Thoracic aorta (tissue), 2 donors: Measurements from ENCODE around the gene C11orf42. TPM values are rescaled to one million over a fixed set of nuclear protein-coding genes. Genes with fewer than 3 reads are reported as not detected.

ENCODE experiments used
- ATAC-seq: fragments of 150-250 bp; one replicate; pipeline ENCODE4 v1.8.0; 2017; ENCODE audit warnings: low read depth; ENCODE audit not compliant: insufficient number of reproducible peaks, low FRiP score
- DNase-seq: peaks from one replicate; pipeline ENCODE4 v3.0.0-alpha.2; 2020; ENCODE audit warnings: low spot score
- H3K27ac ChIP-seq, 2 donors: fragments of 200-600 bp; sonication (generic); 1 replicate in 1 of 2; 2 replicates in 1 of 2; pipeline ENCODE4 v1.5.1; 2016; ENCODE audit warnings: mild to moderate bottlenecking in 2 of 2, moderate library complexity in 2 of 2
- H3K27me3 ChIP-seq: fragments of 200-600 bp; sonication (generic); replicated peaks from 2 replicates; pipeline ENCODE4 v1.6.0; 2016; ENCODE audit warnings: mild to moderate bottlenecking; ENCODE audit not compliant: insufficient read depth
- H3K36me3 ChIP-seq: fragments of 200-600 bp; sonication (generic); one replicate; pipeline ENCODE4 v1.5.1; 2016
- H3K4me1 ChIP-seq, 2 donors: fragments of 200-600 bp; sonication (generic); 1 replicate in 1 of 2; 2 replicates in 1 of 2; pipeline versions ENCODE4 v1.5.1 to v1.6.0; 2016; ENCODE audit warnings: low read depth in 2 of 2, mild to moderate bottlenecking in 1 of 2; ENCODE audit not compliant: control insufficient read depth in 1 of 2
- H3K4me3 ChIP-seq: fragments of 200-600 bp; sonication (generic); 2 replicates; pipeline ENCODE4 v1.5.1; 2016; ENCODE audit warnings: mild to moderate bottlenecking
- H3K9me3 ChIP-seq: fragments of 200-600 bp; sonication (generic); 2 replicates; pipeline ENCODE4 v1.5.1; 2016
- CTCF ChIP-seq: fragments of 200-600 bp; sonication (generic); IDR thresholded peaks from one replicate; pipeline ENCODE4 v1.5.1; 2019; ENCODE audit warnings: antibody characterized with exemption
- total RNA-seq, 2 donors: library from RNA; depleted of rRNA; stranded (reverse); fragments of >200 nt; gene quantifications; one replicate each; pipeline versions ENCODE4 v1.1.0 to v1.2.3, GENCODE V29; 2016

C11orf42 gene
- total RNA-seq, 2 donors from 2014 or later: not detected

GRCh38 chr11:6219359-6219758 lies 14.0 kb downstream of the C11orf42 start:
- DNase-seq (no peak), ATAC-seq (no peak)
- no peaks in the 10 kb centered on the region for H3K9me3 ChIP-seq
- peaks cover 67% of the 10 kb centered on the region for H3K36me3 ChIP-seq
- H3K4me1 ChIP-seq: no peaks in the 10 kb centered on the region
- H3K27ac ChIP-seq: no peak overlapping the region
- no peak overlapping the region for H3K4me3 ChIP-seq
- TF ChIP-seq CTCF: no peak
- no peaks in the 10 kb centered on the region for H3K27me3 ChIP-seq

DNA sequence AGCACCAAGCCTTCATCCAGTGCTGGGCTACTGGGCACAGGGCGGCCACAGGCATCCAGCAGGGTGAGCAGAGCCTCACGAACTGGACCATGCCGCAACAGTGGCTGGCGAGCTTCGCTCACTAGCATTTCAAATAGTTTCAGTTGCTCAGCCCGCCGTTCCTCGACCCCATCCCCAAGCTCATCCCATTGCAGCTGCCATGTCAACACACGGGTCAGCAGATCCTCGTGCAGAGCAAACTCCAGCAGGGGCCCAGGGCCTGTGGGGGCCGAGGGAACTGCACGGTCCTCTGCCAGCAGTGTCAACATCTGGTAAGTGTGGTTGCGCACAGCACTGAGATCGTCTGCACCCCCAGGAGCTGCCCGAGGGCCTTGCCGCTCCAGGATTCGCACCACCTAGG lies 18.5 kb downstream of the C11orf42 start:
- ATAC-seq: no peak
- Histone ChIP-seq H3K4me3 (no peak overlapping the region), H3K27me3 (no peaks in the 10 kb centered on the region), H3K36me3 (peaks cover 33% of the 10 kb centered on the region), H3K4me1 (no peaks in the 10 kb centered on the region), H3K27ac (no peak overlapping the region), H3K9me3 (no peaks in the 10 kb centered on the region)
- DNase-seq: no peak
- no peak for TF ChIP-seq CTCF

GRCh38 chr11:6224421-6224820 lies 19.1 kb downstream of the C11orf42 start:
- Histone ChIP-seq H3K4me3 (no peak overlapping the region), H3K27ac (no peak overlapping the region), H3K36me3 (peaks cover 31% of the 10 kb centered on the region), H3K27me3 (no peaks in the 10 kb centered on the region), H3K9me3 (no peaks in the 10 kb centered on the region), H3K4me1 (no peaks in the 10 kb centered on the region)
- TF ChIP-seq CTCF: no peak
- no peak for DNase-seq
- ATAC-seq: no peak

- DNase-seq (no peak), ATAC-seq (no peak)
- Histone ChIP-seq H3K27ac (no peak overlapping the region), H3K4me1 (no peaks in the 10 kb centered on the region), H3K4me3 (no peak overlapping the region), H3K9me3 (no peaks in the 10 kb centered on the region), H3K36me3 (peaks cover 27% of the 10 kb centered on the region), H3K27me3 (no peaks in the 10 kb centered on the region)
- TF ChIP-seq CTCF: no peak
Measured at GRCh38 chr11:6225024-6225423, 19.7 kb downstream of the C11orf42 start.

- no peak overlapping the region for H3K27ac ChIP-seq
- TF ChIP-seq CTCF: no peak
- no peak for ATAC-seq
Measured at GRCh38 chr11:6225896-6226295, 20.5 kb downstream of the C11orf42 start.

More at GRCh38 chr11:6225896-6226295, 20.5 kb downstream of the C11orf42 start:
- H3K36me3 ChIP-seq: peaks cover 21% of the 10 kb centered on the region
- no peak overlapping the region for H3K4me3 ChIP-seq
- no peaks in the 10 kb centered on the region for H3K9me3 ChIP-seq
- no peaks in the 10 kb centered on the region for H3K27me3 ChIP-seq
- DNase-seq: no peak
- no peaks in the 10 kb centered on the region for H3K4me1 ChIP-seq
